SK-N-SH treated with all-trans-retinoic acid at 6 μM for 48 hours (cell line): ENCODE measurements around the gene SRD5A2.

Source experiments
- ATAC-seq: fragments of 200-7000 bp; cut with Tn5 transposase; 3 replicates; pipeline ENCODE4 v1.9.1; 2020; ENCODE audit warnings: mild to moderate bottlenecking, moderate library complexity
- ARNTL ChIP-seq: fragments of 450-650 bp; formaldehyde crosslinking; IDR thresholded peaks from 2 replicates; pipeline ENCODE4 v1.5.0; 2020; ENCODE audit warnings: low read depth, mild to moderate bottlenecking, moderate library complexity, borderline replicate concordance
- BACH2 ChIP-seq: fragments of 250-450 bp; sonication (Bioruptor Pico); IDR thresholded peaks from 2 replicates; pipeline ENCODE4 v1.9.0; 2021; ENCODE audit warnings: mild to moderate bottlenecking, borderline replicate concordance
- CREB5 ChIP-seq: fragments of 250-450 bp; sonication (Bioruptor Pico); IDR thresholded peaks from 2 replicates; pipeline ENCODE4 v1.5.1; 2020; ENCODE audit warnings: low read depth, mild to moderate bottlenecking, moderate library complexity
- CSDC2 ChIP-seq: fragments of 250-450 bp; sonication (Bioruptor Pico); IDR thresholded peaks from 2 replicates; pipeline ENCODE4 v1.5.0; 2020; ENCODE audit warnings: mild to moderate bottlenecking, moderate library complexity
- CSRNP3 ChIP-seq: fragments of 250-450 bp; sonication (Bioruptor Pico); IDR thresholded peaks from 2 replicates; pipeline ENCODE4 v1.5.1; 2021; ENCODE audit warnings: mild to moderate bottlenecking, moderate library complexity
- GLIS3 ChIP-seq: fragments of 250-450 bp; sonication (Bioruptor Pico); IDR thresholded peaks from 2 replicates; pipeline ENCODE4 v1.5.0; 2020; ENCODE audit warnings: mild to moderate bottlenecking, moderate library complexity
- ISL1 ChIP-seq: fragments of 250-450 bp; sonication (Bioruptor Pico); IDR thresholded peaks from 2 replicates; pipeline ENCODE4 v2.1.2; 2022; ENCODE audit warnings: mild to moderate bottlenecking, moderate library complexity
- POU6F1 ChIP-seq: fragments of 250-450 bp; sonication (Bioruptor Pico); IDR thresholded peaks from 2 replicates; pipeline ENCODE4 v1.8.0; 2021; ENCODE audit warnings: low read depth, mild to moderate bottlenecking, moderate library complexity, borderline replicate concordance
- PPARA ChIP-seq: fragments of 250-450 bp; sonication (Bioruptor Pico); IDR thresholded peaks from 2 replicates; pipeline ENCODE4 v1.5.0; 2020; ENCODE audit warnings: mild to moderate bottlenecking, borderline replicate concordance
- RARB ChIP-seq: fragments of 250-450 bp; sonication (Bioruptor Pico); IDR thresholded peaks from 2 replicates; pipeline ENCODE4 v1.8.0; 2021; ENCODE audit warnings: mild to moderate bottlenecking, moderate library complexity
- TCF4 ChIP-seq: fragments of 250-450 bp; sonication (Bioruptor Pico); IDR thresholded peaks from 2 replicates; pipeline ENCODE4 v1.8.0; 2021; ENCODE audit warnings: mild to moderate bottlenecking, moderate library complexity, borderline replicate concordance
- TSHZ2 ChIP-seq: fragments of 250-450 bp; sonication (Bioruptor Pico); IDR thresholded peaks from 2 replicates; pipeline ENCODE4 v1.5.0; 2020; ENCODE audit warnings: mild to moderate bottlenecking, moderate library complexity
- ZC3H10 ChIP-seq: fragments of 250-450 bp; sonication (Bioruptor Pico); IDR thresholded peaks from 2 replicates; pipeline ENCODE4 v1.5.1; 2021; ENCODE audit warnings: mild to moderate bottlenecking, moderate library complexity
- ZFP3 ChIP-seq: fragments of 250-450 bp; sonication (Bioruptor Pico); IDR thresholded peaks from 2 replicates; pipeline ENCODE4 v1.5.0; 2020; ENCODE audit warnings: mild to moderate bottlenecking, moderate library complexity
- ZFP30 ChIP-seq: fragments of 450-650 bp; formaldehyde crosslinking; IDR thresholded peaks from 2 replicates; pipeline ENCODE4 v1.5.0; 2022; ENCODE audit warnings: mild to moderate bottlenecking, moderate library complexity
- ZNF565 ChIP-seq: fragments of 450-650 bp; formaldehyde crosslinking; conservative IDR thresholded peaks from 2 replicates; pipeline ENCODE4 v1.5.0; 2020; ENCODE audit warnings: low read depth, mild to moderate bottlenecking, moderate library complexity
- ZNF70 ChIP-seq: fragments of 450-650 bp; formaldehyde crosslinking; IDR thresholded peaks from 2 replicates; pipeline ENCODE4 v1.5.0; 2020; ENCODE audit warnings: mild to moderate bottlenecking, moderate library complexity
- ZNF8 ChIP-seq: fragments of 450-650 bp; formaldehyde crosslinking; IDR thresholded peaks from 2 replicates; pipeline ENCODE4 v1.5.0; 2020; ENCODE audit warnings: mild to moderate bottlenecking, moderate library complexity
- TF ChIP-seq, protein P1 (sequence below): fragments of 250-450 bp; sonication (Bioruptor Pico); IDR thresholded peaks from 2 replicates; pipeline ENCODE4 v1.8.0; 2020; ENCODE audit warnings: mild to moderate bottlenecking, moderate library complexity, borderline replicate concordance

The SRD5A2 gene

DNA sequence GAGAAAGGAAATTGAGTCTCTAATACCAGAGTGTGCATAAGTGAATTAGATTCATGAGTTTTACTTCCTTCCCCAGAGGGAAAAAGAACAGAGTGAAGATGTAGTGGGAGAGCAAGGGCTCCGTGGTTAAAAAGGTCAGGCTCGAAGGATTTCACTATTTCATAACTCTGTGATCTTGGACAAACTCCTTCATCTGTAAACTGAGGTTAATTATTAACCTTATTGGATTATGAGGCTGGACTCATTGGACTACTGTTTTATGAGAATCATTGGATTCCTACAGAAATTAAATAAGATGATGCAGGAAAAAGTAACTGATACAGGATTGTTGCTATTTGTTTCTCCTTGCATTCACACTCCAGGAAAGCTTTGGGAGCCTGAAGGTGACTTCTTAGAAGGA, 45.0 kb downstream of the SRD5A2 start (continued):
- TF ChIP-seq CSRNP3 (CRISPR knock-in tag) (no peak), ZNF565 (CRISPR knock-in tag) (no peak), RARB (no peak), ZFP3 (CRISPR knock-in tag) (no peak), ZC3H10 (CRISPR knock-in tag) (no peak), ARNTL (CRISPR knock-in tag) (no peak), POU6F1 (CRISPR knock-in tag) (no peak), BACH2 (CRISPR knock-in tag) (no peak)

- no peak for TF ChIP-seq TSHZ2 (CRISPR knock-in tag)
- TF ChIP-seq, protein P1, sequence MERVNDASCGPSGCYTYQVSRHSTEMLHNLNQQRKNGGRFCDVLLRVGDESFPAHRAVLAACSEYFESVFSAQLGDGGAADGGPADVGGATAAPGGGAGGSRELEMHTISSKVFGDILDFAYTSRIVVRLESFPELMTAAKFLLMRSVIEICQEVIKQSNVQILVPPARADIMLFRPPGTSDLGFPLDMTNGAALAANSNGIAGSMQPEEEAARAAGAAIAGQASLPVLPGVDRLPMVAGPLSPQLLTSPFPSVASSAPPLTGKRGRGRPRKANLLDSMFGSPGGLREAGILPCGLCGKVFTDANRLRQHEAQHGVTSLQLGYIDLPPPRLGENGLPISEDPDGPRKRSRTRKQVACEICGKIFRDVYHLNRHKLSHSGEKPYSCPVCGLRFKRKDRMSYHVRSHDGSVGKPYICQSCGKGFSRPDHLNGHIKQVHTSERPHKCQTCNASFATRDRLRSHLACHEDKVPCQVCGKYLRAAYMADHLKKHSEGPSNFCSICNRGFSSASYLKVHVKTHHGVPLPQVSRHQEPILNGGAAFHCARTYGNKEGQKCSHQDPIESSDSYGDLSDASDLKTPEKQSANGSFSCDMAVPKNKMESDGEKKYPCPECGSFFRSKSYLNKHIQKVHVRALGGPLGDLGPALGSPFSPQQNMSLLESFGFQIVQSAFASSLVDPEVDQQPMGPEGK (CRISPR knock-in tag) = no peak
- TF ChIP-seq CREB5 (CRISPR knock-in tag) = no peak
- TF ChIP-seq CSRNP3 (CRISPR knock-in tag) = no peak
- no peak for TF ChIP-seq CSDC2 (CRISPR knock-in tag)
- no peak for TF ChIP-seq GLIS3 (CRISPR knock-in tag)
- TF ChIP-seq ZNF70 (CRISPR knock-in tag) = no peak
- no peak for TF ChIP-seq ZC3H10 (CRISPR knock-in tag)
- TF ChIP-seq ZFP30 (CRISPR knock-in tag) = no peak
- no peak for TF ChIP-seq ZNF565 (CRISPR knock-in tag)
- no peak for TF ChIP-seq ISL1
- no peak for TF ChIP-seq POU6F1 (CRISPR knock-in tag)
- no peak for TF ChIP-seq ZNF8 (CRISPR knock-in tag)
- TF ChIP-seq BACH2 (CRISPR knock-in tag) = no peak
- TF ChIP-seq TCF4 (CRISPR knock-in tag) = no peak
- TF ChIP-seq PPARA (CRISPR knock-in tag) = no peak
- TF ChIP-seq RARB = no peak
- no peak for ATAC-seq
These were observed 46.1 kb downstream of the SRD5A2 start for GRCh38 chr2:31534636-31535035.
